22Rv1 (cell line): Measurements from ENCODE around the gene NPC1L1.

ENCODE experiments used
- CTCF ChIP-seq: fragments of 450-650 bp; IDR thresholded peaks from 2 replicates; pipeline ENCODE4 v1.5.1; 2017; ENCODE audit warnings: mild to moderate bottlenecking
- ZFX ChIP-seq: fragments of 450-650 bp; IDR thresholded peaks from 2 replicates; pipeline ENCODE4 v1.6.1; 2017; ENCODE audit warnings: antibody characterized with exemption, borderline replicate concordance

GRCh38 chr7:44561481-44561880 is 20.4 kb upstream of the NPC1L1 start:
- TF ChIP-seq CTCF (no peak), ZFX (no peak)
